ENCODE measurements around the gene OASL. TPM values are rescaled to one million over a fixed set of nuclear protein-coding genes. Genes with fewer than 3 reads are reported as not detected.
"Not testable (repeated sequence)": the region's sequence is repeated elsewhere in the genome, so short reads cannot be mapped to it uniquely, and the experiment has no call there.

Gene OASL
- total RNA-seq, 1 donor from 2014 or later = not detected

DNA sequence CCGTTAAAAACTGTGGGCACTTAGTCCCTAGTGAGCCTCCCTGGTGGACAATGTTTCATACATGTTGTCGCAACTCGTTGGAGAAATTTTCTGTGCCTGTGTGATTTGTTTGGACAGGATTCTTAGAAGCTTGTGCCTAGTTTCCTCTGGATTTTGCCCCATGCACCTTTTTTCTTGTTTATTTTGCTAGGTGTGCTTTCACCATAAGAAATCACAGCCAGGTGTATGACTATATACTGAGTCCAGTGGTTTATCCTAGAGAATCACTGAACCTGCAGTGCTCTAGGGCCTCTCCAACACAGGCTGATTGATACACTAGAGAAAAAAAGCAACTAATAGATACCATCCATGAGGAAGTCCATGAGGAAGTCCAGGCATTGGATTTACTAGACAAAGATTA lies 33.1 kb upstream of the OASL start:
- TF ChIP-seq, protein P1, sequence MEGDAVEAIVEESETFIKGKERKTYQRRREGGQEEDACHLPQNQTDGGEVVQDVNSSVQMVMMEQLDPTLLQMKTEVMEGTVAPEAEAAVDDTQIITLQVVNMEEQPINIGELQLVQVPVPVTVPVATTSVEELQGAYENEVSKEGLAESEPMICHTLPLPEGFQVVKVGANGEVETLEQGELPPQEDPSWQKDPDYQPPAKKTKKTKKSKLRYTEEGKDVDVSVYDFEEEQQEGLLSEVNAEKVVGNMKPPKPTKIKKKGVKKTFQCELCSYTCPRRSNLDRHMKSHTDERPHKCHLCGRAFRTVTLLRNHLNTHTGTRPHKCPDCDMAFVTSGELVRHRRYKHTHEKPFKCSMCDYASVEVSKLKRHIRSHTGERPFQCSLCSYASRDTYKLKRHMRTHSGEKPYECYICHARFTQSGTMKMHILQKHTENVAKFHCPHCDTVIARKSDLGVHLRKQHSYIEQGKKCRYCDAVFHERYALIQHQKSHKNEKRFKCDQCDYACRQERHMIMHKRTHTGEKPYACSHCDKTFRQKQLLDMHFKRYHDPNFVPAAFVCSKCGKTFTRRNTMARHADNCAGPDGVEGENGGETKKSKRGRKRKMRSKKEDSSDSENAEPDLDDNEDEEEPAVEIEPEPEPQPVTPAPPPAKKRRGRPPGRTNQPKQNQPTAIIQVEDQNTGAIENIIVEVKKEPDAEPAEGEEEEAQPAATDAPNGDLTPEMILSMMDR (IDR thresholded peaks at IDR 0.05; ENCODE audit: unreplicated experiment) = no peak
- H3K27ac Mint-ChIP-seq (ENCODE audit: unreplicated experiment) = no peak overlapping the region
- DNase-seq (ENCODE audit: low spot score) = no peak

DNA sequence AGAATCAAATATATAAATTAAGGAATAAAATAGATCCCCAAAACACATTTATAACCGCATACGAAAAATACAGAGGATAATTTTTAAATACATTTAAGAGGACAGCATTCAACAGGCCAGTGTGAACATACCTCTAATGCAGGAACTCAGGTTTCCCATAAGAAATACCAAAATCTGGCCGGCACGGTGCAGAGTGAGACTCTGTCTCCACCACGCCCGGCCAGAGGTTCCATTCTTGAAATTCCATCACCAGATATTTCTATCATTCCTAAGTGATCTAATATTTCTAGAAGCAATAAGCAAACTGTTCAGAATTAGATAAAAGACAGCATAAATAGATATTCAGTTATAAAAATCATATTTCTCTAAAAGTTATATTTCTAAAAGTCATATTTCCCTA lies 30.2 kb upstream of the OASL start:
- TF ChIP-seq, protein P1 (IDR thresholded peaks at IDR 0.05; ENCODE audit: unreplicated experiment) = no peak
- Mint-ChIP-seq H3K27me3 (ENCODE audit: unreplicated experiment) (no peaks in the 10 kb centered on the region), H3K4me1 (ENCODE audit: unreplicated experiment) (no peaks in the 10 kb centered on the region), H3K4me3 (ENCODE audit: unreplicated experiment) (no peak overlapping the region), H3K27ac (ENCODE audit: unreplicated experiment) (no peak overlapping the region), H3K9me3 (ENCODE audit: unreplicated experiment) (no peaks in the 10 kb centered on the region), H3K36me3 (ENCODE audit: low read depth, unreplicated experiment) (no peaks in the 10 kb centered on the region)
- DNase-seq (ENCODE audit: low spot score) = no peak

More for the DNA sequence above, 33.1 kb upstream of the OASL start:
- Mint-ChIP-seq H3K36me3 (ENCODE audit: low read depth, unreplicated experiment) (no peaks in the 10 kb centered on the region), H3K27me3 (ENCODE audit: unreplicated experiment) (peaks cover 2% of the 10 kb centered on the region), H3K4me3 (ENCODE audit: unreplicated experiment) (no peak overlapping the region), H3K4me1 (ENCODE audit: unreplicated experiment) (no peaks in the 10 kb centered on the region), H3K9me3 (ENCODE audit: unreplicated experiment) (no peaks in the 10 kb centered on the region)

DNA sequence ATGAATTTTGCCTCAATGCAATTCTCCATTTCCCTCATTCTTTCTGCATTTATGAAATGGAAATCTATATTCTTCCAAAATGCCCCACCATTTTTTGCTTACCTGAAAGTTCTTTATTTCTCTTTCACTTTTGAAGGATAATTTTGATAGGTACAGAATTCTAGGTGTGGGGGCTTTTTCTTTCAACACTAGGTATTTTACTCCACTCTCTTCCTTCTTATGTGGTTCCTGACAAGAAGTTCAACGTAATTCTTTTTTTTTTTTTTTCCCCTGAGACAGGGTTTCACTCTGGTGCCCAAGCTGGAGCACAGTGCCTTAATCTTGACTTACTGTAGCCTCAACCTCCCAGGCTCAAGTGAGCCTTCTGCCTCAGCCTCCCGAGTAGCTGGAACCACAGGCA lies 26.3 kb upstream of the OASL start:
- Mint-ChIP-seq H3K4me1 (ENCODE audit: unreplicated experiment) (no peaks in the 10 kb centered on the region), H3K27ac (ENCODE audit: unreplicated experiment) (no peak overlapping the region), H3K36me3 (ENCODE audit: low read depth, unreplicated experiment) (no peaks in the 10 kb centered on the region), H3K9me3 (ENCODE audit: unreplicated experiment) (no peaks in the 10 kb centered on the region), H3K27me3 (ENCODE audit: unreplicated experiment) (no peaks in the 10 kb centered on the region), H3K4me3 (ENCODE audit: unreplicated experiment) (no peak overlapping the region)
- TF ChIP-seq, protein P1 (IDR thresholded peaks at IDR 0.05; ENCODE audit: unreplicated experiment) = no peak
- no peak for DNase-seq (ENCODE audit: low spot score)

DNA sequence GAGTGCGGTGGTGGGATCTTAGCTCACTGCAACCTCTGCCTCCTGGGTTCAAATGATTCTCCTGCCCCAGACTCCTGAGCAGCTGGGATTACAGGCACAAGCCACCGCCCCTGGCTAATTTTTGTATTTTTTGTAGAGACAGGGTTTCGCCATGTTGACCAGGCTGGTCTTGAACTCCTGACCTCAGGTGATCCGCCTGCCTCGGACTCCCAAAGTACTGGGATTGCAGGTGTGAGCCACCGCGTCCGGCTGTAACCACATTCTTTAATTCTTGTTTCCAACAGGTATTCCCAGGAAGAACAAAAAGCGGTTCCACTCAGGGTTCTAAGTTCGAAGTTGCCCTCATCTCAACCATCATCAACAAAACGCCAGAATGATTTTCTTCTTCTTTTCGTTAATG lies 25.5 kb upstream of the OASL start:
- H3K9me3 Mint-ChIP-seq (ENCODE audit: unreplicated experiment); H3K4me3 Mint-ChIP-seq (ENCODE audit: unreplicated experiment); H3K36me3 Mint-ChIP-seq (ENCODE audit: low read depth, unreplicated experiment); DNase-seq (ENCODE audit: low spot score); H3K27ac Mint-ChIP-seq (ENCODE audit: unreplicated experiment); H3K4me1 Mint-ChIP-seq (ENCODE audit: unreplicated experiment); H3K27me3 Mint-ChIP-seq (ENCODE audit: unreplicated experiment): not testable (repeated sequence)

DNA sequence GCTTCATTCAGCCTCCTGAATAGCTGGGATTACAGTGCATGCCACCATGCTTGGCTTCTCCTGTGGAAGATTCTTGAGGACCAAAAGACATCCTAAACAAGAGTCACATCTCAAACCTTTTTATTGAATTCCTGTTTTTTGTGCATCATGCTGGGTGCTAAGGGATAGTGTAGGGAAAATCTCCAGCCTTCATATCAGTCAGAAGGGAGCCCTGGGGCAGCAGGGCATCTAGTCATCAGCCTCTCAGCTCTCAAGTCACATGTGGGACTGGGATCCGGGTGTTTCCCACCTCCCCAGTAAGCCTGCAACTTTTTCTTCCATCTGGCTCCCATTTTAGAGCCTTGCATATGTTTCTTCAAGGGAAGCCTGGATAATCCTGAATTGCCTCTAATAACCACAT lies 25.1 kb upstream of the OASL start:
- no peak for DNase-seq (ENCODE audit: low spot score)
- no peaks in the 10 kb centered on the region for H3K9me3 Mint-ChIP-seq (ENCODE audit: unreplicated experiment)
- H3K4me1 Mint-ChIP-seq (ENCODE audit: unreplicated experiment) = peaks cover 2% of the 10 kb centered on the region
- H3K36me3 Mint-ChIP-seq (ENCODE audit: low read depth, unreplicated experiment) = no peaks in the 10 kb centered on the region
- no peak overlapping the region for H3K4me3 Mint-ChIP-seq (ENCODE audit: unreplicated experiment)
- TF ChIP-seq, protein P1 (IDR thresholded peaks at IDR 0.05; ENCODE audit: unreplicated experiment) = no peak
- no peaks in the 10 kb centered on the region for H3K27me3 Mint-ChIP-seq (ENCODE audit: unreplicated experiment)
- no peak overlapping the region for H3K27ac Mint-ChIP-seq (ENCODE audit: unreplicated experiment)

Data from endothelial cell (in vitro differentiated cells).